ENCODE measurements around the gene CDR2L. TPM values are rescaled to one million over a fixed set of nuclear protein-coding genes. Genes with fewer than 3 reads are reported as not detected.
"Not testable (repeated sequence)": the region's sequence is repeated elsewhere in the genome, so short reads cannot be mapped to it uniquely, and the experiment has no call there.

CDR2L gene
- polyA plus RNA-seq, 3 donors: 0.05 TPM; not detected in 2

- H3K36me3 ChIP-seq (replicated peaks in 1 of 2; ENCODE audit: control insufficient read depth in 1 of 2, insufficient read depth in 2 of 2, low read length in 2 of 2): peaks cover 37 to 44% of the 10 kb centered on the region in 2 donors
- H3K4me3 ChIP-seq (replicated peaks in 1 of 3; ENCODE audit: low read depth in 2 of 3, low read length in 3 of 3): no peak overlapping the region
- intact Hi-C loops (cut with micrococcal nuclease): no loop called here
- H4K20me1 ChIP-seq (ENCODE audit: insufficient read depth, low read length): peaks cover 12% of the 10 kb centered on the region
- no peak overlapping the region for H3K27ac ChIP-seq (ENCODE audit: low read depth in 1 of 2, low read length in 2 of 2)
- H3K27ac Mint-ChIP-seq: peak overlapping the region in 1 of 7 donors; percentile 41
- peaks cover 26% of the 10 kb centered on the region for H3K79me2 ChIP-seq (ENCODE audit: insufficient read depth, low read length)
- peaks cover 42 to 47% of the 10 kb centered on the region in 2 donors for H3K36me3 Mint-ChIP-seq
- H3K27me3 ChIP-seq (ENCODE audit: control insufficient read depth in 2 of 2, insufficient read depth in 2 of 2, low read length in 2 of 2): no peaks in the 10 kb centered on the region
- peaks cover 0 to 2% (median 0%) of the 10 kb centered on the region in 7 donors for H3K9me3 Mint-ChIP-seq
- TF ChIP-seq CTCF (IDR thresholded peaks at IDR 0.05): no peak
- no peak overlapping the region for H3K4me2 ChIP-seq (replicated peaks; ENCODE audit: extremely low read depth, low read length, poor library complexity, severe bottlenecking)
- DNase-seq: no peak
- no peak overlapping the region for H2AFZ ChIP-seq (ENCODE audit: insufficient read depth, low read depth, low read length, poor library complexity, severe bottlenecking)
- H3K27me3 Mint-ChIP-seq (ENCODE audit: low read depth in 3 of 3): peaks cover 0 to 2% (median 0%) of the 10 kb centered on the region in 3 donors
- H3K4me3 Mint-ChIP-seq: no peak overlapping the region
- no peaks in the 10 kb centered on the region for H3K9me3 ChIP-seq (replicated peaks in 1 of 2; ENCODE audit: control insufficient read depth in 1 of 2, insufficient read depth in 1 of 2, low read length in 2 of 2)
- H3K4me1 ChIP-seq (ENCODE audit: control insufficient read depth in 1 of 2, insufficient read depth in 2 of 2, low read length in 2 of 2): peaks cover 6 to 16% of the 10 kb centered on the region in 2 donors
- no peak overlapping the region for H3K9ac ChIP-seq (ENCODE audit: insufficient read depth, low read length, poor library complexity, severe bottlenecking)
- H3K4me1 Mint-ChIP-seq: peaks cover 13% of the 10 kb centered on the region
- WGBS (ENCODE audit: insufficient coverage): 94% methylated on average over 8 of the region's 12 CpGs
Observed at GRCh38 chr17:75041656-75042280, 54.3 kb downstream of the CDR2L start.

GRCh38 chr17:75043789-75044188 lies 56.4 kb downstream of the CDR2L start:
- H3K27me3 ChIP-seq (ENCODE audit: control insufficient read depth in 2 of 2, insufficient read depth in 2 of 2, low read length in 2 of 2); H2AFZ ChIP-seq (ENCODE audit: insufficient read depth, low read depth, low read length, poor library complexity, severe bottlenecking); intact Hi-C loops (cut with micrococcal nuclease); H3K4me3 Mint-ChIP-seq; DNase-seq; H3K27ac ChIP-seq (ENCODE audit: low read depth in 1 of 2, low read length in 2 of 2); H3K9me3 Mint-ChIP-seq; H3K4me3 ChIP-seq (replicated peaks in 1 of 3; ENCODE audit: low read depth in 2 of 3, low read length in 3 of 3); H3K9ac ChIP-seq (ENCODE audit: insufficient read depth, low read length, poor library complexity, severe bottlenecking); H3K4me2 ChIP-seq (replicated peaks; ENCODE audit: extremely low read depth, low read length, poor library complexity, severe bottlenecking); H3K9me3 ChIP-seq (replicated peaks in 1 of 2; ENCODE audit: control insufficient read depth in 1 of 2, insufficient read depth in 1 of 2, low read length in 2 of 2); H3K27me3 Mint-ChIP-seq (ENCODE audit: low read depth in 3 of 3): not testable (repeated sequence)
- H3K36me3 Mint-ChIP-seq: peaks cover 32 to 39% of the 10 kb centered on the region in 2 donors
- Histone ChIP-seq H4K20me1 (ENCODE audit: insufficient read depth, low read length) (peaks cover 12% of the 10 kb centered on the region), H3K4me1 (ENCODE audit: control insufficient read depth in 1 of 2, insufficient read depth in 2 of 2, low read length in 2 of 2) (peaks cover 18 to 25% of the 10 kb centered on the region in 2 donors), H3K79me2 (ENCODE audit: insufficient read depth, low read length) (peaks cover 37% of the 10 kb centered on the region), H3K36me3 (replicated peaks in 1 of 2; ENCODE audit: control insufficient read depth in 1 of 2, insufficient read depth in 2 of 2, low read length in 2 of 2) (peaks cover 33 to 36% of the 10 kb centered on the region in 2 donors)
- H3K4me1 Mint-ChIP-seq: peaks cover 23% of the 10 kb centered on the region
- WGBS (ENCODE audit: insufficient coverage): no CpG with 5 or more reads among the region's 5 CpGs
- peak overlapping the region in 1 of 7 donors; percentile 46 for H3K27ac Mint-ChIP-seq

Data from CD14-positive monocyte (primary cell).